A673 (cell line): ENCODE measurements around the gene CRB1. TPM values are rescaled to one million over a fixed set of nuclear protein-coding genes. Genes with fewer than 3 reads are reported as not detected.

Experiments used
- BruUV-seq: library from RNA; stranded (reverse); fragments of 400-500 nt; replicated peaks from 2 replicates; lab custom pipeline; 2021; lab: Mats Ljungman, UMichigan
- CTCF ChIA-PET: fragments of 300-600 bp; sonication (Branson Sonifier 250); formaldehyde crosslinking; loops from one replicate; lab custom pipeline; 2022; ENCODE audit warnings: antibody characterized with exemption; lab: Charles Lee
- POLR2A ChIA-PET: fragments of 300-600 bp; sonication (Branson Sonifier 250); formaldehyde crosslinking; loops from one replicate; lab custom pipeline; 2022; ENCODE audit warnings: antibody characterized with exemption; ENCODE audit not compliant: low non-redundant PET; lab: Charles Lee
- DNase-seq: peaks from one replicate; pipeline ENCODE4 v3.0.0-alpha.2; 2015; ENCODE audit warnings: low spot score
- H3K27ac ChIP-seq: fragments of 200-600 bp; sonication (generic); 2 replicates; pipeline ENCODE4 v1.5.1; 2016; ENCODE audit warnings: mixed run types, low read depth, mild to moderate bottlenecking, mixed read lengths, antibody characterized with exemption, low read length; ENCODE audit not compliant: poor library complexity, severe bottlenecking
- H3K27me3 ChIP-seq: fragments of 200-600 bp; sonication (generic); replicated peaks from 2 replicates; pipeline ENCODE4 v1.6.1; 2017; ENCODE audit warnings: mixed run types, low read depth, mild to moderate bottlenecking, mixed read lengths, antibody characterized with exemption, low read length; ENCODE audit not compliant: insufficient read depth, poor library complexity
- H3K36me3 ChIP-seq: fragments of 200-600 bp; sonication (generic); 2 replicates; pipeline ENCODE4 v1.6.1; 2016; ENCODE audit warnings: mixed run types, mild to moderate bottlenecking, mixed read lengths, antibody characterized with exemption, low read length; ENCODE audit not compliant: insufficient read depth, poor library complexity, severe bottlenecking
- H3K4me1 ChIP-seq: fragments of 200-600 bp; sonication (generic); 2 replicates; pipeline ENCODE4 v1.6.1; 2017; ENCODE audit warnings: mixed run types, mild to moderate bottlenecking, mixed read lengths, antibody characterized with exemption, low read length; ENCODE audit not compliant: insufficient read depth, poor library complexity, severe bottlenecking
- H3K4me3 ChIP-seq: fragments of 200-600 bp; sonication (generic); 2 replicates; pipeline ENCODE4 v1.5.1; 2016; ENCODE audit warnings: low read depth, mixed run types, mild to moderate bottlenecking, mixed read lengths, low read length; ENCODE audit not compliant: poor library complexity, severe bottlenecking
- H3K9me3 ChIP-seq: fragments of 200-600 bp; sonication (generic); 2 replicates; pipeline ENCODE4 v1.6.1; 2016; ENCODE audit warnings: mixed run types, low read depth, mild to moderate bottlenecking, mixed read lengths, antibody characterized with exemption, low read length; ENCODE audit not compliant: poor library complexity, severe bottlenecking
- EZH2 ChIP-seq: fragments of 200-600 bp; sonication (generic); IDR thresholded peaks from 2 replicates; pipeline ENCODE4 v1.6.1; 2017; ENCODE audit warnings: borderline replicate concordance, low read depth, mild to moderate bottlenecking, mixed read lengths, antibody characterized with exemption, low read length; ENCODE audit not compliant: poor library complexity, severe bottlenecking
- intact Hi-C: fragments of 100-400 bp; cut with micrococcal nuclease; formaldehyde crosslinking; loops from one replicate; pipeline ENCODE4 v1.10.0; 2022; ENCODE audit not compliant: unreplicated experiment
- total RNA-seq: library from RNA; stranded (reverse); gene quantifications from 2 replicates; pipeline ENCODE4 v1.2.3, GENCODE V29; 2021
- TF ChIP-seq, protein P1 (sequence below): fragments of 300-800, 200-600 bp; sonication (generic); conservative IDR thresholded peaks from 2 replicates; pipeline ENCODE4 v1.5.1; 2017; ENCODE audit warnings: low read depth, mild to moderate bottlenecking, antibody characterized with exemption, low read length, moderate library complexity, mixed read lengths

The CRB1 gene
- total RNA-seq, 1 experiment from 2014 or later, result not detected

- BruUV-seq, result no TSS peak
- Histone ChIP-seq H3K4me1 (no peaks in the 10 kb centered on the region), H3K27me3 (no peaks in the 10 kb centered on the region), H3K36me3 (no peaks in the 10 kb centered on the region), H3K9me3 (no peaks in the 10 kb centered on the region), H3K4me3 (no peak overlapping the region), H3K27ac (no peak overlapping the region)
- POLR2A ChIA-PET, result no interaction called here
- intact Hi-C loops, result no loop called here
- DNase-seq, result no peak
- TF ChIP-seq EZH2, result no peak
- TF ChIP-seq, protein P1, sequence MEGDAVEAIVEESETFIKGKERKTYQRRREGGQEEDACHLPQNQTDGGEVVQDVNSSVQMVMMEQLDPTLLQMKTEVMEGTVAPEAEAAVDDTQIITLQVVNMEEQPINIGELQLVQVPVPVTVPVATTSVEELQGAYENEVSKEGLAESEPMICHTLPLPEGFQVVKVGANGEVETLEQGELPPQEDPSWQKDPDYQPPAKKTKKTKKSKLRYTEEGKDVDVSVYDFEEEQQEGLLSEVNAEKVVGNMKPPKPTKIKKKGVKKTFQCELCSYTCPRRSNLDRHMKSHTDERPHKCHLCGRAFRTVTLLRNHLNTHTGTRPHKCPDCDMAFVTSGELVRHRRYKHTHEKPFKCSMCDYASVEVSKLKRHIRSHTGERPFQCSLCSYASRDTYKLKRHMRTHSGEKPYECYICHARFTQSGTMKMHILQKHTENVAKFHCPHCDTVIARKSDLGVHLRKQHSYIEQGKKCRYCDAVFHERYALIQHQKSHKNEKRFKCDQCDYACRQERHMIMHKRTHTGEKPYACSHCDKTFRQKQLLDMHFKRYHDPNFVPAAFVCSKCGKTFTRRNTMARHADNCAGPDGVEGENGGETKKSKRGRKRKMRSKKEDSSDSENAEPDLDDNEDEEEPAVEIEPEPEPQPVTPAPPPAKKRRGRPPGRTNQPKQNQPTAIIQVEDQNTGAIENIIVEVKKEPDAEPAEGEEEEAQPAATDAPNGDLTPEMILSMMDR, result no peak
- CTCF ChIA-PET, result no interaction called here
Observed at GRCh38 chr1:197284966-197285365, 16.9 kb downstream of the CRB1 start.

- no TSS peak for BruUV-seq
- no peaks in the 10 kb centered on the region for H3K9me3 ChIP-seq
- no peaks in the 10 kb centered on the region for H3K27me3 ChIP-seq
- POLR2A ChIA-PET, result no interaction called here
- H3K4me1 ChIP-seq, result no peaks in the 10 kb centered on the region
- intact Hi-C loops, result no loop called here
- DNase-seq, result no peak
- H3K36me3 ChIP-seq, result no peaks in the 10 kb centered on the region
- no peak for TF ChIP-seq EZH2
- TF ChIP-seq, protein P1, result no peak
- no peak overlapping the region for H3K4me3 ChIP-seq
- H3K27ac ChIP-seq, result no peak overlapping the region
- CTCF ChIA-PET, result no interaction called here
Observed at GRCh38 chr1:197285526-197286205, 17.6 kb downstream of the CRB1 start.

DNA sequence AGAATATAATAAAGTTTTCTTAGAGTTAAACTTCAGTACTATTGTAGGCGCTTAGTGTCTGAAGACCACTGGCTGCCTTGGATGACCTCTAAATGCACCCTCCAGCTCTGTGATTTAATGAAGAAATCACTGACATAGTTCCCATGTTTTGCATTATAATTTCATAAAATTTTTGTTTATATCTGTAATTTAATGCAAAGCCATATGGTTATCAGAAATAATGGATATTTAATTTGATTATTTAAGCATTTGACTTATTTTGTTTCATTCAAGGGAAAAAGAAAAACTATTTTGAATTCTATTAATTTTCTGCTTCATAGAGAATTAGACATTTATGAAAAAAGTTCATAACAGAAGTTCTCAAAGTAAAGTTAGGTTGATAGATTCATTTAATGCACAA, 18.6 kb downstream of the CRB1 start:
- BruUV-seq, result no TSS peak
- TF ChIP-seq, protein P1, result no peak
- no peak for TF ChIP-seq EZH2
- intact Hi-C loops, result no loop called here

More for the DNA sequence above, 18.6 kb downstream of the CRB1 start:
- H3K9me3 ChIP-seq, result no peaks in the 10 kb centered on the region
- ChIA-PET POLR2A (no interaction called here), CTCF (no interaction called here)
- H3K4me1 ChIP-seq, result no peaks in the 10 kb centered on the region
- H3K27ac ChIP-seq, result no peak overlapping the region
- no peaks in the 10 kb centered on the region for H3K36me3 ChIP-seq
- H3K4me3 ChIP-seq, result no peak overlapping the region
- no peaks in the 10 kb centered on the region for H3K27me3 ChIP-seq
- DNase-seq, result no peak
